H1 (cell line): Measurements from ENCODE around the gene TTL. TPM values are rescaled to one million over a fixed set of nuclear protein-coding genes. Genes with fewer than 3 reads are reported as not detected.

ENCODE experiments used
- CTCF ChIA-PET: fragments of 300-600 bp; sonication (Branson Sonifier 250); formaldehyde crosslinking; loops from one replicate; lab custom pipeline; 2021; ENCODE audit not compliant: partially characterized antibody; lab: Charles Lee
- POLR2A ChIA-PET: fragments of 300-600 bp; sonication (Branson Sonifier 250); formaldehyde crosslinking; loops from one replicate; lab custom pipeline; 2021; ENCODE audit warnings: inconsistent platforms; ENCODE audit not compliant: partially characterized antibody; lab: Charles Lee
- DNase-seq, 2 experiments: peaks; one replicate each; pipeline versions ENCODE4 v3.0.0 to v3.0.0-alpha.2; 2010 to 2022; ENCODE audit warnings: low spot score in 2 of 2, low read depth in 1 of 2, mixed read lengths in 1 of 2
- FAIRE-seq: peaks from 2 replicates; lab custom pipeline; 2011; peaks lifted over from hg19 to GRCh38; lab: Jason Lieb, UNC
- H2AFZ ChIP-seq: 2 replicates; pipeline ENCODE4 v1.8.1; 2012; ENCODE audit warnings: low read length, inconsistent platforms
- H2AK5ac ChIP-seq: 2 replicates; pipeline ENCODE4 v1.6.1; 2013; ENCODE audit warnings: low read depth, low read length
- H2BK120ac ChIP-seq: replicated peaks from 2 replicates; pipeline ENCODE3; 2013; ENCODE audit warnings: low read depth, low read length, inconsistent platforms
- H2BK12ac ChIP-seq: 2 replicates; pipeline ENCODE4 v1.6.1; 2013; ENCODE audit warnings: low read depth, low read length
- H2BK15ac ChIP-seq: 2 replicates; pipeline ENCODE4 v1.6.1; 2013; ENCODE audit warnings: low read length
- H2BK20ac ChIP-seq: 2 replicates; pipeline ENCODE4 v1.6.1; 2013; ENCODE audit warnings: low read length
- H2BK5ac ChIP-seq: 2 replicates; pipeline ENCODE4 v1.6.1; 2013; ENCODE audit warnings: low read depth, low read length
- H3K14ac ChIP-seq: 2 replicates; pipeline ENCODE4 v1.6.1; 2013; ENCODE audit warnings: inconsistent platforms; ENCODE audit not compliant: insufficient read length
- H3K18ac ChIP-seq: 2 replicates; pipeline ENCODE4 v1.6.1; 2013; ENCODE audit warnings: low read length; ENCODE audit errors: extremely low read depth
- H3K23ac ChIP-seq: 2 replicates; pipeline ENCODE4 v1.6.1; 2013; ENCODE audit warnings: inconsistent platforms; ENCODE audit not compliant: insufficient read length
- H3K23me2 ChIP-seq: 2 replicates; pipeline ENCODE4 v1.6.1; 2013; ENCODE audit warnings: low read depth, low read length
- H3K27ac ChIP-seq: 2 replicates; pipeline ENCODE4 v1.6.1; 2011; ENCODE audit warnings: low read depth, low read length, inconsistent platforms
- H3K27me3 ChIP-seq, 4 experiments: replicated peaks in 1 of 4; 1 replicate in 1 of 4; 2 replicates in 3 of 4; pipeline versions ENCODE4 v1.6.1 to v1.8.1; 2011 to 2013; ENCODE audit warnings: low read length in 3 of 4, mild to moderate bottlenecking in 3 of 4, inconsistent platforms in 2 of 4, mixed read lengths in 2 of 4, moderate library complexity in 1 of 4; ENCODE audit not compliant: control insufficient read depth in 3 of 4, insufficient read depth in 3 of 4; ENCODE audit errors: extremely low read depth in 1 of 4
- H3K36me3 ChIP-seq, 4 experiments: 2 replicates each; pipeline versions ENCODE4 v1.6.1 to v1.8.1; 2011 to 2013; ENCODE audit warnings: mild to moderate bottlenecking in 4 of 4, low read length in 3 of 4, moderate library complexity in 2 of 4, control low read depth in 1 of 4, inconsistent platforms in 1 of 4; ENCODE audit not compliant: insufficient read depth in 4 of 4, control insufficient read depth in 2 of 4
- H3K4ac ChIP-seq: replicated peaks from 2 replicates; pipeline ENCODE3; 2013; ENCODE audit warnings: low read length, low read depth, mixed read lengths, inconsistent platforms; ENCODE audit not compliant: insufficient read length
- H3K4me1 ChIP-seq, 4 experiments: replicated peaks in 1 of 4; 1 replicate in 1 of 4; 2 replicates in 3 of 4; pipeline versions ENCODE4 v1.6.1 to v1.8.1; 2011 to 2013; ENCODE audit warnings: low read length in 3 of 4, inconsistent platforms in 2 of 4, mixed read lengths in 1 of 4; ENCODE audit not compliant: insufficient read depth in 4 of 4, control insufficient read depth in 3 of 4
- H3K4me2 ChIP-seq, 2 experiments: 2 replicates each; pipeline versions ENCODE4 v1.6.1 to v1.8.1; 2011 to 2013; ENCODE audit warnings: low read depth in 2 of 2, low read length in 2 of 2, control low read depth in 1 of 2, inconsistent platforms in 1 of 2, mild to moderate bottlenecking in 1 of 2; ENCODE audit not compliant: insufficient read depth in 1 of 2
- H3K4me3 ChIP-seq, 4 experiments: fragments of 200-600, 300-600 bp in 1 of 4; sonication (generic), shearing (Covaris generic), sonication (Bioruptor Twin) in 1 of 4; 2 replicates each; pipeline versions ENCODE4 v1.5.1 to v1.8.1; 2011 to 2016; ENCODE audit warnings: low read length in 4 of 4, low read depth in 3 of 4, control low read depth in 2 of 4, inconsistent platforms in 2 of 4, mild to moderate bottlenecking in 2 of 4, mixed read lengths in 1 of 4, moderate library complexity in 1 of 4; ENCODE audit not compliant: insufficient read depth in 2 of 4; ENCODE audit errors: extremely low read depth in 1 of 4
- H3K56ac ChIP-seq: replicated peaks from 2 replicates; pipeline ENCODE3; 2013; ENCODE audit warnings: low read depth, mild to moderate bottlenecking, mixed read lengths, low read length, inconsistent platforms; ENCODE audit not compliant: insufficient read length
- H3K79me1 ChIP-seq: 2 replicates; pipeline ENCODE4 v1.6.1; 2013; ENCODE audit warnings: low read depth, low read length, control low read depth
- H3K79me2 ChIP-seq, 2 experiments: 2 replicates each; pipeline versions ENCODE4 v1.6.1 to v1.8.1; 2012 to 2013; ENCODE audit warnings: low read length in 2 of 2, mild to moderate bottlenecking in 2 of 2, inconsistent platforms in 1 of 2; ENCODE audit not compliant: insufficient read depth in 2 of 2, control insufficient read depth in 1 of 2
- H3K9ac ChIP-seq, 4 experiments: replicated peaks in 1 of 4; 1 replicate in 1 of 4; 2 replicates in 3 of 4; pipeline versions ENCODE4 v1.6.1 to v1.8.1; 2011 to 2013; ENCODE audit warnings: low read depth in 3 of 4, low read length in 3 of 4, control low read depth in 2 of 4, mild to moderate bottlenecking in 2 of 4, moderate library complexity in 2 of 4, inconsistent platforms in 1 of 4; ENCODE audit errors: extremely low read depth in 1 of 4
- H3K9me3 ChIP-seq, 2 experiments: 2 replicates each; pipeline versions ENCODE4 v1.6.1 to v1.8.1; 2012 to 2013; ENCODE audit warnings: mild to moderate bottlenecking in 2 of 2, moderate library complexity in 2 of 2, control low read depth in 1 of 2, inconsistent platforms in 1 of 2, low read depth in 1 of 2, low read length in 1 of 2, mixed read lengths in 1 of 2; ENCODE audit not compliant: insufficient read depth in 2 of 2
- H4K20me1 ChIP-seq, 2 experiments: replicated peaks in 1 of 2; 2 replicates each; pipeline versions ENCODE3 to v1.8.1; 2011 to 2013; ENCODE audit warnings: inconsistent platforms in 2 of 2, low read length in 2 of 2, mild to moderate bottlenecking in 1 of 2; ENCODE audit not compliant: insufficient read depth in 2 of 2, control insufficient read depth in 1 of 2
- H4K5ac ChIP-seq: 2 replicates; pipeline ENCODE4 v1.6.1; 2013; ENCODE audit warnings: low read length, low read depth, mixed read lengths, inconsistent platforms; ENCODE audit not compliant: insufficient read length
- H4K8ac ChIP-seq: 2 replicates; pipeline ENCODE4 v1.8.0; 2013; ENCODE audit warnings: mild to moderate bottlenecking, moderate library complexity, low read length, inconsistent platforms; ENCODE audit not compliant: insufficient read depth; ENCODE audit errors: extremely low read depth
- H4K91ac ChIP-seq: replicated peaks from 2 replicates; pipeline ENCODE3; 2013; ENCODE audit warnings: low read length, mixed read lengths, inconsistent platforms; ENCODE audit not compliant: insufficient read length
- CTBP2 ChIP-seq: IDR thresholded peaks from 2 replicates; pipeline ENCODE4 v1.7.0; 2011; ENCODE audit warnings: borderline replicate concordance, mild to moderate bottlenecking, moderate library complexity, mixed read lengths, low read length; ENCODE audit not compliant: insufficient read depth, insufficient read length
- EGR1 ChIP-seq: IDR thresholded peaks from 2 replicates; pipeline ENCODE4 v1.6.1; 2011; ENCODE audit warnings: low read depth, low read length, borderline replicate concordance
- GABPA ChIP-seq: IDR thresholded peaks from 2 replicates; pipeline ENCODE4 v1.6.1; 2011; ENCODE audit warnings: mild to moderate bottlenecking, low read length, moderate library complexity, borderline replicate concordance; ENCODE audit not compliant: insufficient read depth
- HDAC2 ChIP-seq, 2 experiments: fragments of 300-600 bp in 1 of 2; sonication (generic) in 1 of 2; IDR thresholded peaks; 2 replicates each; pipeline ENCODE4 v1.6.1; 2011 to 2012; ENCODE audit warnings: low read depth in 2 of 2, low read length in 2 of 2, mild to moderate bottlenecking in 2 of 2, moderate library complexity in 2 of 2, borderline replicate concordance in 1 of 2, inconsistent platforms in 1 of 2
- NANOG ChIP-seq: IDR thresholded peaks from 2 replicates; pipeline ENCODE4 v1.6.1; 2011; ENCODE audit warnings: low read length, low read depth, mild to moderate bottlenecking, inconsistent platforms; ENCODE audit not compliant: insufficient read depth, poor library complexity, severe bottlenecking
- NRF1 ChIP-seq: IDR thresholded peaks from 2 replicates; pipeline ENCODE4 v1.6.1; 2011; ENCODE audit warnings: mild to moderate bottlenecking, low read depth, low read length, improper control_type of control experiment
- RFX5 ChIP-seq: IDR thresholded peaks from 2 replicates; pipeline ENCODE4 v1.6.1; 2011; ENCODE audit warnings: low read depth, low read length, improper control_type of control experiment, borderline replicate concordance
- SIX5 ChIP-seq: IDR thresholded peaks from 2 replicates; pipeline ENCODE4 v1.6.1; 2011; ENCODE audit warnings: mild to moderate bottlenecking, low read depth, low read length
- TAF1 ChIP-seq: IDR thresholded peaks from 2 replicates; pipeline ENCODE4 v1.6.1; 2011; ENCODE audit warnings: mild to moderate bottlenecking, low read depth, low read length
- TEAD4 ChIP-seq: IDR thresholded peaks from 2 replicates; pipeline ENCODE4 v1.6.1; 2012; ENCODE audit warnings: low read depth, low read length, inconsistent platforms, mixed read lengths
- ZNF274 ChIP-seq: IDR thresholded peaks from 2 replicates; pipeline ENCODE4 v1.7.0; 2012; ENCODE audit warnings: low read length, borderline replicate concordance; ENCODE audit errors: extremely low read depth
- WGBS, 2 experiments: shearing (Covaris generic) in 1 of 2; methylation state at CpG; one replicate each; pipeline versions ENCODE4 v1.1.6 to v1.1.7; 2013 to 2015; ENCODE audit warnings: low lambda C conversion rate in 2 of 2, mixed read lengths in 2 of 2, inconsistent platforms in 1 of 2, low coverage in 1 of 2, missing lambda C conversion rate in 1 of 2; ENCODE audit not compliant: insufficient replicate concordance in 2 of 2, insufficient coverage in 1 of 2, insufficient read length in 1 of 2; ENCODE audit errors: extremely low coverage in 1 of 2, missing lambda C conversion rate in 1 of 2; 5-methylcytosine and 5-hydroxymethylcytosine counted together
- polyA plus RNA-seq, 7 experiments: library from polyadenylated mRNA; depleted of rRNA in 3 of 7; stranded (reverse) in 5 of 7; unstranded in 2 of 7; fragments of >200 nt in 5 of 7; fragments of 200-250 nt in 2 of 7; gene quantifications; 1 replicate in 5 of 7; 2 replicates in 1 of 7; 4 replicates in 1 of 7; pipeline versions ENCODE4 v1.2.1 to v1.2.3, GENCODE V29; 2011 to 2013; ENCODE audit warnings: missing spikeins in 2 of 7, mixed read lengths in 2 of 7
- total RNA-seq: library from RNA; stranded (reverse); fragmentation: NEBNext Ultra II Directional; extraction: Animal tissue kit (Norgen Biotek cat#: 25700); gene quantifications from 2 replicates; pipeline ENCODE4 v1.2.1, GENCODE V29; 2021

Gene TTL
- total and polyA plus RNA-seq, 2 of the 8 experiments (the other 6 are each of a cell fraction or from before 2014, with no cell fraction given) = 17.5 to 57.1 TPM

- Histone ChIP-seq H2AFZ (peak overlapping the region; percentile 97), H3K4me1 (peaks cover 0 to 5% (median 3%) of the 10 kb centered on the region in 4 experiments; a peak in 2 of 7 replicates), H4K91ac (no peak overlapping the region), H2BK5ac (peak overlapping the region; percentile 95), H3K18ac (peak overlapping the region; percentile 91), H3K4me3 (peak overlapping the region; percentile 94 to 98 (median 97)), H2BK12ac (peak overlapping the region; percentile 62; the same call in 1 of the 2 replicates), H3K9me3 (no peaks in the 10 kb centered on the region), H3K14ac (no peak overlapping the region), H2BK120ac (peak overlapping the region; percentile 41), H2AK5ac (no peak overlapping the region), H4K8ac (peak overlapping the region; percentile 96; the same call in 1 of the 2 replicates), H3K23me2 (peaks cover 9% of the 10 kb centered on the region), H3K4ac (peak overlapping the region; percentile 72), H3K9ac (peak overlapping the region; percentile 37 to 94 (median 90)), H4K5ac (peak overlapping the region; percentile 70), H2BK20ac (no peak overlapping the region), H3K56ac (no peak overlapping the region), H2BK15ac (peak overlapping the region; percentile 63; the same call in 1 of the 2 replicates), H3K79me1 (no peaks in the 10 kb centered on the region; the same call in 1 of the 2 replicates), H3K27ac (peak overlapping the region; percentile 96), H3K23ac (no peak overlapping the region), H3K36me3 (peaks cover 0 to 6% (median 0%) of the 10 kb centered on the region in 4 experiments; a peak in 1 of 8 replicates), H4K20me1 (peaks cover 2 to 5% of the 10 kb centered on the region in 2 experiments), H3K4me2 (peak overlapping the region; percentile 79 to 100), H3K79me2 (peaks cover 15 to 40% of the 10 kb centered on the region in 2 experiments), H3K27me3 (no peaks in the 10 kb centered on the region; a peak in 1 of 7 replicates)
- WGBS, 2 experiments = 24% methylated on average over 34 of the region's 34 CpGs; no CpG with 5 or more reads in 1 of the 2 experiments
- DNase-seq = peak in 1 of 2 experiments; percentile 88
- CTCF ChIA-PET = interaction anchor here (1.0 kb wide), 1 partner anchor 61 kb away, joined by 4 read pairs; no protein-coding TSS in a partner anchor
- POLR2A ChIA-PET = interaction anchor here (0.8 kb wide), 1 partner anchor 42 kb away, joined by 3 read pairs; no protein-coding TSS in a partner anchor
- FAIRE-seq = no peak
- TF ChIP-seq ZNF274 = no peak
- TF ChIP-seq NANOG = no peak
- no peak for TF ChIP-seq RFX5
- no peak for TF ChIP-seq NRF1
- TF ChIP-seq GABPA = no peak
- TF ChIP-seq CTBP2 = no peak
- TF ChIP-seq EGR1 = no peak
- TF ChIP-seq TAF1 = no peak
- no peak for TF ChIP-seq TEAD4
- TF ChIP-seq HDAC2 (IDR thresholded peaks at IDR 0.05; ENCODE audit: borderline replicate concordance in 1 of 2, low read depth in 2 of 2, low read length in 2 of 2) = no peak
- TF ChIP-seq SIX5 = peak; percentile 48
Measured at GRCh38 chr2:112541315-112542122, 59.6 kb downstream of the TTL start.
